WTC11 (cell line): Measurements from ENCODE around the gene MGAM2. TPM values are rescaled to one million over a fixed set of nuclear protein-coding genes. Genes with fewer than 3 reads are reported as not detected.

Source experiments
- ATAC-seq: fragments of 200-7000 bp; cut with Tn5 transposase; 2 replicates; pipeline ENCODE4 v1.10.0; 2021; ENCODE audit warnings: mild to moderate bottlenecking, moderate library complexity
- CTCF ChIA-PET: fragments of 300-600 bp; sonication (Branson Sonifier 250); formaldehyde crosslinking; loops from one replicate; lab custom pipeline; 2021; ENCODE audit warnings: antibody characterized with exemption; lab: Charles Lee
- POLR2A ChIA-PET: fragments of 350-600 bp; sonication (Branson Sonifier 250); formaldehyde crosslinking; loops from one replicate; lab custom pipeline; 2021; ENCODE audit warnings: antibody characterized with exemption; lab: Charles Lee
- DNase-seq: peaks from one replicate; pipeline ENCODE4 v3.0.0; 2021; ENCODE audit warnings: low spot score
- H3K27ac Mint-ChIP-seq: 2 replicates; pipeline ENCODE4 v1.8.0; 2021; ENCODE audit warnings: mixed read lengths
- H3K27me3 Mint-ChIP-seq: 2 replicates; pipeline ENCODE4 v1.8.0; 2021; ENCODE audit warnings: low read depth, mild to moderate bottlenecking, moderate library complexity, mixed read lengths
- H3K36me3 Mint-ChIP-seq: 2 replicates; pipeline ENCODE4 v1.8.0; 2021; ENCODE audit warnings: mixed read lengths
- H3K4me1 Mint-ChIP-seq: 2 replicates; pipeline ENCODE4 v1.8.0; 2022; ENCODE audit warnings: mixed read lengths
- H3K4me3 Mint-ChIP-seq: 2 replicates; pipeline ENCODE4 v1.8.0; 2021; ENCODE audit warnings: mild to moderate bottlenecking, moderate library complexity, mixed read lengths
- H3K9me3 Mint-ChIP-seq: 2 replicates; pipeline ENCODE4 v1.8.0; 2021; ENCODE audit warnings: mixed read lengths
- ARID4B ChIP-seq: sonication (generic); formaldehyde crosslinking; IDR thresholded peaks from 2 replicates; pipeline ENCODE4 v1.8.0; 2023; ENCODE audit warnings: missing genetic modification reagents, mild to moderate bottlenecking, borderline replicate concordance
- CREM ChIP-seq: sonication (generic); formaldehyde crosslinking; IDR thresholded peaks from 2 replicates; pipeline ENCODE4 v1.8.1; 2022; ENCODE audit warnings: mild to moderate bottlenecking, missing genetic modification reagents, moderate library complexity
- E2F5 ChIP-seq: sonication (generic); formaldehyde crosslinking; IDR thresholded peaks from 2 replicates; pipeline ENCODE4 v1.8.1; 2022; ENCODE audit warnings: mild to moderate bottlenecking, moderate library complexity, missing genetic modification reagents
- ERG ChIP-seq: fragments of 250-450 bp; sonication (Bioruptor Pico); IDR thresholded peaks from 2 replicates; pipeline ENCODE4 v1.8.0; 2021; ENCODE audit warnings: mild to moderate bottlenecking
- FOXK1 ChIP-seq: sonication (generic); formaldehyde crosslinking; IDR thresholded peaks from 2 replicates; pipeline ENCODE4 v1.8.0; 2022; ENCODE audit warnings: mild to moderate bottlenecking, moderate library complexity, missing genetic modification reagents
- HMGXB4 ChIP-seq: sonication (generic); formaldehyde crosslinking; IDR thresholded peaks from 2 replicates; pipeline ENCODE4 v1.8.1; 2023; ENCODE audit warnings: mild to moderate bottlenecking, moderate library complexity, missing genetic modification reagents
- JAZF1 ChIP-seq: fragments of 250-450 bp; sonication (Bioruptor Pico); IDR thresholded peaks from 2 replicates; pipeline ENCODE4 v1.9.0; 2021; ENCODE audit warnings: moderate library complexity, mild to moderate bottlenecking, inconsistent platforms
- JUN ChIP-seq: sonication (generic); formaldehyde crosslinking; IDR thresholded peaks from 2 replicates; pipeline ENCODE4 v1.8.0; 2023; ENCODE audit warnings: mild to moderate bottlenecking, missing genetic modification reagents
- MAX ChIP-seq: sonication (generic); formaldehyde crosslinking; IDR thresholded peaks from 2 replicates; pipeline ENCODE4 v1.8.0; 2022; ENCODE audit warnings: mild to moderate bottlenecking, missing genetic modification reagents
- NR3C1 ChIP-seq: sonication (generic); formaldehyde crosslinking; conservative IDR thresholded peaks from 2 replicates; pipeline ENCODE4 v1.8.1; 2023; ENCODE audit warnings: low read depth, mild to moderate bottlenecking, missing genetic modification reagents
- PRRX2 ChIP-seq: fragments of 250-450 bp; sonication (Bioruptor Pico); IDR thresholded peaks from 2 replicates; pipeline ENCODE4 v1.8.0; 2021; ENCODE audit warnings: mild to moderate bottlenecking
- RORB ChIP-seq: fragments of 250-450 bp; sonication (Bioruptor Pico); IDR thresholded peaks from 2 replicates; pipeline ENCODE4 v1.9.0; 2021; ENCODE audit warnings: mild to moderate bottlenecking
- SMAD4 ChIP-seq: sonication (generic); formaldehyde crosslinking; IDR thresholded peaks from 2 replicates; pipeline ENCODE4 v1.8.0; 2022; ENCODE audit warnings: mild to moderate bottlenecking, missing genetic modification reagents
- TP53 ChIP-seq: sonication (generic); formaldehyde crosslinking; IDR thresholded peaks from 2 replicates; pipeline ENCODE4 v1.8.1; 2023; ENCODE audit warnings: mild to moderate bottlenecking, missing genetic modification reagents
- ZBTB43 ChIP-seq: sonication (generic); formaldehyde crosslinking; IDR thresholded peaks from 2 replicates; pipeline ENCODE4 v1.8.1; 2023; ENCODE audit warnings: mild to moderate bottlenecking, missing genetic modification reagents
- ZMAT4 ChIP-seq: fragments of 250-450 bp; sonication (Bioruptor Pico); IDR thresholded peaks from 2 replicates; pipeline ENCODE4 v1.9.0; 2021; ENCODE audit warnings: mild to moderate bottlenecking
- ZNF232 ChIP-seq: sonication (generic); formaldehyde crosslinking; IDR thresholded peaks from 2 replicates; pipeline ENCODE4 v1.8.0; 2022; ENCODE audit warnings: mild to moderate bottlenecking, missing genetic modification reagents
- ZNF281 ChIP-seq: sonication (generic); formaldehyde crosslinking; IDR thresholded peaks from 2 replicates; pipeline ENCODE4 v1.8.0; 2023; ENCODE audit warnings: mild to moderate bottlenecking, missing genetic modification reagents
- ZNF396 ChIP-seq: fragments of 250-450 bp; sonication (Bioruptor Pico); IDR thresholded peaks from 2 replicates; pipeline ENCODE4 v1.8.0; 2021; ENCODE audit warnings: mild to moderate bottlenecking, moderate library complexity, borderline replicate concordance
- ZNF425 ChIP-seq: fragments of 250-450 bp; sonication (Bioruptor Pico); conservative IDR thresholded peaks from 2 replicates; pipeline ENCODE4 v1.9.0; 2021; ENCODE audit warnings: mild to moderate bottlenecking
- total RNA-seq: library from RNA; stranded (reverse); gene quantifications from 3 replicates; pipeline ENCODE4 v1.2.3, GENCODE V29; 2021

MGAM2 gene
- total RNA-seq, 1 experiment from 2014 or later, result not detected

- TF ChIP-seq ERG (CRISPR knock-in tag), result no peak
- TF ChIP-seq ZNF396 (CRISPR knock-in tag), result no peak
Measured at GRCh38 chr7:142150356-142150755, 38.8 kb downstream of the MGAM2 start (continued).

- TF ChIP-seq TP53 (CRISPR knock-in tag) (no peak), ZNF232 (CRISPR knock-in tag) (no peak), MAX (CRISPR knock-in tag) (no peak), CREM (CRISPR knock-in tag) (no peak), HMGXB4 (CRISPR knock-in tag) (no peak), SMAD4 (no peak), PRRX2 (CRISPR knock-in tag) (no peak), FOXK1 (CRISPR knock-in tag) (no peak), ZMAT4 (no peak), JUN (no peak), E2F5 (CRISPR knock-in tag) (no peak), ZNF425 (CRISPR knock-in tag) (no peak), ARID4B (CRISPR knock-in tag) (no peak), RORB (CRISPR knock-in tag) (no peak), ZNF281 (no peak), NR3C1 (CRISPR knock-in tag) (no peak), ZBTB43 (no peak), JAZF1 (CRISPR knock-in tag) (no peak)
Measured at GRCh38 chr7:142150869-142151268, 39.4 kb downstream of the MGAM2 start.

More at GRCh38 chr7:142150869-142151268, 39.4 kb downstream of the MGAM2 start:
- POLR2A ChIA-PET, result no interaction called here
- Mint-ChIP-seq H3K27me3 (no peaks in the 10 kb centered on the region), H3K4me1 (peaks cover 14% of the 10 kb centered on the region), H3K4me3 (no peak overlapping the region), H3K9me3 (peaks cover 7% of the 10 kb centered on the region), H3K27ac (no peak overlapping the region), H3K36me3 (no peaks in the 10 kb centered on the region)
- CTCF ChIA-PET, result no interaction called here
- no peak for DNase-seq
- no peak for ATAC-seq
